ENCODE data around the gene MAPK7.

The MAPK7 gene

GRCh38 chr17:19378416-19379360 lies at the start of gene MAPK7:
Gene MAPK7, plus strand, starts transcription at chr17:19378498. Its CDS starts 403 bp downstream, at chr17:19378901.
- FAIRE-seq = no peak

DNA sequence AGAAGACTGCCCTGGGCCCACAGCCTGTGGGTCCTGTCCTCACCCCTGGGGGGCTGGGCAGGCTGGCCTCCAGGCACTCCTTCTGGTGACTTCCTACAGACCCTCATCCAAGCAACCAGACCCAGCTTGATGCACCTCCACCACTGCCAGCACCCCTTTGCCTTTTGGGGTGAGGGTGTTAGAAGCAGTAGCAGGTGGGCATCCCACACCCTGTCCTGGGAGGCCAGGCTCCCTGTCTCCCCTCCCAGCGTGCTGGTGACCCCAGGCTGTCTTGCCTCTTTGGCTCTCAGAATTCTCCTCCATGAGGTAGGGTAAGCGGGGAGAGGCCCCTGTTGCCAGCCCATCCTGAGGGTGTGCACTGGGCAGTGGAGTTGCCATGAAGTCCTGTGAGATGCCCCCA lies 49.2 kb upstream of the MAPK7 start:
- FAIRE-seq = no peak

GRCh38 chr17:19329839-19330238 lies 48.5 kb upstream of the MAPK7 start:
- FAIRE-seq = no peak

DNA sequence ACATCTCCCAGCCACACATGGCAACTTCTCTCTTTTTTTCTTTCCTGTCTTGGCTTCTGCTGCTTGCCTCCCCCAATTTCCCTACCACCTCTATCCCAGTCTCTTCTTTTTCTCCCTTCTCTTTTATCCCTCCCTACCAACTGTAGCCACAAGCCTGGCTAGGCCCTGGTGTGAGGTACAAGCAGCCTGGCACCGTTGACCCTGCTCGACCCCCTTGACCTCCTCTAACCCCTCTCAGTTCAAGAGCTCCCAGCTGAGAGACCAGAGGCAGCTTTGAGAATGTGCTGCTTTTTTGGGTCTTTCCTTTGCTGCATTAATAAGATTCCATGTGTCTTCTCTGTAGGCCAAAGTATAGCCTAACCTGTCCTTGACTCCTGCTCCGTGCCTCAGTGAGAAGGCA lies 48.0 kb upstream of the MAPK7 start:
- no peak for FAIRE-seq

DNA sequence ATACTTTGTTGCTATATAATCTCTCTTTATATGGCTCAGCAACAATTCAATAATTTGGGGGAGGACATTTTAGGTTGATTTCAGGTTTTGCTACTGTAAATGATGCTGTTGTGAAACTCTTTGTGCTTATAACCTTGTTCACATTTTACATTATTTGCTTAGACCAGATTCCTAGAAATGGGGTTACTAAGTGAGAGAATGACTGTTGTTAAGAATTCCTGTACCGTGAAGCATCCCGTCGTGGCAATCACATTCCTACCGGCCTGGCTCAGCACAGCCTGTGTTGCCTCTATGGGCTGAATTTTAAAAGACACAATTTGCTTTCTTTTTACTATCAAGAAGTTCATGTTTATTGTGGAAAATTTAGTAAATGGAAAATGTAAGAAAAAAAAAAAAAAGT lies 47.2 kb upstream of the MAPK7 start:
- no peak for FAIRE-seq

- no peak for FAIRE-seq
These were observed 46.6 kb upstream of the MAPK7 start for GRCh38 chr17:19331543-19332245.

GRCh38 chr17:19332371-19333131 lies 45.7 kb upstream of the MAPK7 start:
- FAIRE-seq = no peak

DNA sequence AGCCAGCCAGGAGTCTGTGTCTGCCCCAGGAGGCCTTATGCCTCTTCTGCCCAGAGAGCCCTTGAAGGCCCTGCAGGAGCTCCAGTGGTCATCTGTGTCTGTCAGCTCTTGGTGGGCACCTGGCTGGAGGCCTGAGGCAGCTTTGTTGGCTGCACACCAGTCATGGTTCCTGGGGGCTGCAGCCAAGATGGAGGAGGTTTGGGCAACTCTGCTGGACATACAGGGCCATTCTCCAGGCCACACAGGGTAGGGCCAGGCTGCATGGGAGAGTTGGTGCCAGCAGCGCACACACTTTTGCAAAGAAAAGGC lies 45.2 kb upstream of the MAPK7 start:
- FAIRE-seq = no peak

DNA sequence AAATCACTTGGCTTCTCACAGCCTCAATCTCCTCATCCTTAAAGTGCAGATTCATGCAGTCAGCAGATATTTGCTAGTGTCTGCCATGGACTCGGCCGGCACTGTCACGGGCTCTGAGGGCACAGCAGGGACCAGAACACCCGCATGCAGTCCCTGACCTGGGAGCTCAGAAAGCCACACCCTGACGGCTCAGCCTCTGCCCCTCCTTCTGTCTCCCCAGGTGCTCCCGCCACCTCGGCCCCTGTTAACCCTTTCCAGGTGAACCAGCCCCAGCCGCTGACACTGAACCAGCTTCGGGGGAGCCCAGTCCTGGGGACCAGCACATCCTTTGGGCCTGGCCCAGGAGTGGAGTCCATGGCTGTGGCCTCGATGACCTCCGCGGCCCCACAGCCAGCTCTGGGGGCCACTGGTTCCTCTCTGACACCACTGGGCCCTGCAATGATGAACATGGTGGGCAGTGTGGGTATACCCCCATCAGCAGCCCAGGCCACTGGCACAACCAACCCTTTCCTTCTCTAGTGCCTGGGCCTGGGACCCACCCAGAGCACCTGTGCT lies 44.5 kb upstream of the MAPK7 start:
- no peak for FAIRE-seq

- FAIRE-seq = no peak
These were observed 44.0 kb upstream of the MAPK7 start for GRCh38 chr17:19334331-19334730.

DNA sequence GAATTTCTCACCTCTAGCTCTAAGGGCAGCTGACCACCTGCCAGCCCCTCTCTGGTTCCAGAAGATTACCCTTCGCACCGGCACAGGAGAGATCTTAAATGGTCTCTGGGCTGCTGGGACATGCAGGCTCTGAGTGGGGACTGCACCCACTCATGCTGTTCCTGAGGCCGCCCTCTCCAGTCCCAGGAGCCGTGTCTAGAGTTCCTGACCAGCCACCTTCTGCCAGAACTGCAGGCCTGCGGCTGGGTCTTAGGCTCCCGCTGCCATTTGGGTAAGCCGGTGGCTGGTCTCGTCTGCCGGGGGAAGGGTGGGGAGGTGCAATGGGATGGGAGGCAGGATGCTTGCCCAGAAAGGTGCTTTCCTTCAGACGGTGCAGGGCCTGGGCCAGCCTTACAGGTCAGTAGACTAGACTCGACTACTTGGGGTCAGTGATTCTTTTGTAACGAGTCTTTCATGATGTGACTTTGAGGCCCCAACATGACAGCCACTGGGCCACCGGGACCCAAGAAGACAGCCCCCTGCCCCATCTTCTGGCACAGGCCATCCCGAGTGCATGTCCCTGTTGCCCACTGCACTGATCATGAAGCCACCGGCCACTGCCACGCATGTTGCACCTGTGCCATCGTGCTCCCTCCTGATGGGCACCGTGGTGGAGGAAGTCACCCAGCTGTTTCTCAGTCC lies 42.2 kb upstream of the MAPK7 start:
- FAIRE-seq = no peak

- no peak for FAIRE-seq
These were observed 41.2 kb upstream of the MAPK7 start for GRCh38 chr17:19336938-19337711.

- no peak for FAIRE-seq
These were observed 40.6 kb upstream of the MAPK7 start for GRCh38 chr17:19337712-19338023.

- FAIRE-seq = no peak
These were observed 40.0 kb upstream of the MAPK7 start for GRCh38 chr17:19338031-19338990.

DNA sequence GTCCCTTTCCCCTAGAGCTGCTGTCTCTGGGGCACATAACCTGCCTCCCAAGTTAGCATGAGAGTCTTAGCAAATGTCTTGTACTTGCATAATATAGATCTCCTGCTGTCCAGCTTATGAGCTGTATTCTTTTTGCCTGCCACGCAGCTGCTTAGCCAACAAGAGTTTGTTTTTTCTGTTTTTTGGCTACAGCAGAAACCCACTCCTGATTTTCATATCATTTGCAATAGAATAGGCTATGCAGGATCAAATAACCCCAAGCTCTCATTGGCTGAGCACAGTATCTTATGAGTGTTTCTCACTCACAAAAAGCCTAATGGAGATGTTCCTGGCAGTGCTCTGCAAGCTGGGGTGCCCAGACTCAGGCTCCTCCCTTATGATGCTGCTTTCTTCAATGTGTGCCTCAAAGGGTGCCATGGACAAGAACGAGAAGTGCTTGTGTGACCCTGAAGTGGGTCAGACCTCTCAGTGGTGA lies 38.9 kb upstream of the MAPK7 start:
- FAIRE-seq = no peak

DNA sequence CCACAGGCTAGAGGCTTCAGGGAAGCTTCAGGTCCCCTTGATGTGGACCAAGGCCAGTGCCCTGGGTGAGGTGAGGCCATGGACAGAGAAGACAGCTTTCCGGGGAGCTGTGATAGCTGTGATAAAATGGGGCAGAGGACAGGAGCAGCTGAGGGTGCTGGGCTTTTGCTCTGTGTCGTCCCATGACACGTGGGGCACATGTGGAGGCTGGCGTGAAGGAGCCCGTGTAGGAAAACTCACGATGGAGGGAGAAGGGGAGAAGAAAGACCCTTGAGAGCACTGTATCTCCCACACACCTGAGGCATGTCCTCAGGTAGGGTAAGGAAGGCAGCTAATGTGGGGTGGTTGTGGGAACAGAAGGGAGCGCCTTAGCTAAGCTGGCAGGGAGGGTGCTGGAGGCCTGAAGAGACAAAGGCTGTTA lies 37.1 kb upstream of the MAPK7 start:
- FAIRE-seq = no peak

- no peak for FAIRE-seq
These were observed 36.4 kb upstream of the MAPK7 start for GRCh38 chr17:19341641-19342610.

DNA sequence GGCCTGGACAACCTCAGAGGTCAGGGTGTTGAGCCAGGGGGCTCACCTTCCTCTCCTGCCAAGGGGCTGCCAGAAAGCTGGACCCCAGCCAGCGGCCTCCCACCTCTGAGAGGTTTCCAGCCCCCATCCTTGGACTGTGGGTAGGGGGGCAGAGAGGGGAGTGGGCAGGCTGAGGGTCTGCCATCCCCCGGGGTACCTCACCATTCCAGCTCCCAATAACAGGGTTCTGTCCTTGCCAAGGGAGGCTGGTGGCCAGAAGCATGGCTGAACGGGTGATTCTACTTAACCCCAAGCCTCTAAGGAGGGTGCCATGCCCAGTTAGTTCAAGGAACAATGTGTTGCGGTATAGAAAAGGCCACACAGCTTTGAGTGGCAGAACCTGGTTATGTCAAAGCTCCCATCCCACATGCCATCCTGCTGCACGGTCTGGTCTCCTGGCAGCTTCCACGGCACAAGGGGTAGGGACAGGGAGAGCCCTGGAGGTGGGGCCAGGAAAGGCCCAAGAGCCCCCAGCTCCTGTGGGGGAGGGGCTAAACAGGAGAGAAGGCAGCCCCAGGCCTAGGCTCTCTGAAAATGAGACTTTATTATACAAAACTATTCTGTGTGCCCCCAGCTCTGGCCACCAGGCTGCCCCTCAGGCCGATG lies 35.6 kb upstream of the MAPK7 start:
- no peak for FAIRE-seq

GRCh38 chr17:19343256-19343630 lies 35.1 kb upstream of the MAPK7 start:
- no peak for FAIRE-seq

Measured in colon (tissue), 2 donors.